HG02588 (cell line): ENCODE results near the gene HPS6.

Experiments used
- ATAC-seq: cut with Tn5 transposase; IDR thresholded peaks from one replicate; pipeline ENCODE4 v1.9.1; 2021; ENCODE audit warnings: mild to moderate bottlenecking, moderate library complexity; ENCODE audit not compliant: unreplicated experiment

Gene HPS6

GRCh38 chr10:102068216-102068615, 3.1 kb downstream of the HPS6 start:
- ATAC-seq, result no peak

DNA sequence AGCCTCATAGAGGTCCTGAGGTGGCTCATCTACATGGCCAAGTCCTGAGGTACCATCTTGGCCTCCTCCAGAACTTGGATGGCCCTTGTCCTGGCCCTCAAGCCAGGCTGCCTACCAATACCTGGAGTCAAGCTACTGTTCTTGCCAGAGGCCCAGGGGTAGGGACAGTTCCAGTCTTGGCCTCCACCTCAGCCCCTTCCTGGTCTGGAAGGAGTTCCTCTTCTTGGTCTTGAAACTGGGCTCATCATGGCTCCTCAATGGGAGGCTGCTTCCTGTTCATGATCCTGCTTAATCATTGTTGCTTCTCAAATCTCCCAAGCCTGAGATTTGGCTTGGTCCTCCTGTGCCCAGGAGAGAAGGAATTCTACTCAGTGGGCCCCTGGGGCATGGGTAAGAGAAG, 3.9 kb downstream of the HPS6 start:
- no peak for ATAC-seq

DNA sequence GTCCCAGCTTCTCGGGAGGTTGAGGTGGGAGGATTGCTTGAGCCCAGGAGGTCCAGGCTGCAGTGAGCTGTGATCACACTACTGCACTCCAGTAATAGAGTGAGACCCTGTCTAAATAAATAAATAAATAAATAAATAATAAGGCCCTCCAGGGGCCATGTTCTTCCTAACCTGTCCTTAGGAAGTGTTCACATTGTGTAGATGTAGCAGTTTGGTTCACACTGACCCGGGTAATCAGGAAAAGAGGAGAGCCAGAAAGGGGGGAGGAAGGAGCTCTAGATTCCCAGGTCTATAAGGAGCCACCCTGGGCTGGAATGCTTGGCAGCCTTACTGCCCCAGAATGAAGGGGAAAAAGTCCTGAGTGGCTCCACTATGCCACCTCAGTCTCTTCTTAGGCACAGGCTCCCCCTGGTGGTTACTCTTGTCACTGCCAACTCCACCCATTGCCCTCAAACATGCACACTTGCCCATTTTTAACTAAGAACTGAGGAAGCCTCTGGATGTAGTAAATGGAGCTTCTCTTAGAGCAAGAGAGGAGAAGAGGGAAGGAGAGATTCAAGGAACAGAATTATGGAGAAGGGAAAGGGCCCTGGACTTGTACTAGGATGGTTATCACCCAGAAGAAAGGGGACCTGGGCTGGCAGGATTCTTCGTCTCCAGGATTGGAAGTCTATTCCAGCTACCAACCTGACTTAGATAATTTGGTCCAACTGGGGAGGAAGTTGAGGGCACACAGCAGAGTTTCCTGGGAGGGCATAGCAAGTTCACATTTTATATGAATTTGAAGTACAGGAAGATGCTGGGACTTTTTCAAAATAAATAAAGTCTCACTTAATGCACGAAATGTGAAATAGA, 7.8 kb downstream of the HPS6 start:
- ATAC-seq, result no peak

DNA sequence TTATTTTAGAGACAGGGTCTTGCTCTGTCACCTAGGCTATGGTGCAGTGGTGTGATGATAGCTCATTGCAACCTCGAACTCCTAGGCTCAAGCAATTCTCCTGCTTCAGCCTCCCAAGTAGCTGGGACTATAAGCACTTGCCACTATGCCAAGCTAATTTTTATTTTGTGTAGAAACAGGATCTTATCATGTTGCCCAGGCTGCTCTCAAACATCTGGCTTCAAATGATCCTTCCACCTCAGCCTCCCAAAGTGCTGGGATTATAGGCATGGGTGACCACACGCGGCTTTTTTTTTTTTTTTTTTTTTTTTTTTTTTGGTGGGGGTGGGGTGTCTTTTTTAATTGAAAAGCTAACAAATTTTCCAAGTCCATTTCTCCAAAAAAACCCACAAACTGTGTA, 18.4 kb downstream of the HPS6 start:
- ATAC-seq, result no peak

DNA sequence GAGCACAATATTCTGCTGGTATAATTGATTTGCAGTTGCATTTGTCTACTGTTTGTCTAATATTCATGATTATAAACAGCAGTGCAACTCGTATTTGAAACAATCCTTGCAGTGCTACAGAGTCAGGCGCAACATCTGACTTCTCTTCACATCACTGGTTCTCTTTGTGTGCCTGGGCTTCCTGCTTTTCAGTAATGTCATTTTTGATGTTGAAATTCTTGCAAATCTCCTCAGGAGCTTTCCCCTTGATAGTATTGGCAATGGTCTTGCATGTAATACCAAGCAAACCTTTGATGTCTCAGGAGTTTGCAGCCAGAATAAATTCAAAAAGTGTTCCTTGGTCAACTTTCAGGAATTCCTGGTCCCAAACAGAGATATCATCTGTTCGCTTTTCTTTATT, 20.2 kb downstream of the HPS6 start:
- no peak for ATAC-seq

GRCh38 chr10:102086196-102086595, 21.0 kb downstream of the HPS6 start:
- ATAC-seq, result no peak

DNA sequence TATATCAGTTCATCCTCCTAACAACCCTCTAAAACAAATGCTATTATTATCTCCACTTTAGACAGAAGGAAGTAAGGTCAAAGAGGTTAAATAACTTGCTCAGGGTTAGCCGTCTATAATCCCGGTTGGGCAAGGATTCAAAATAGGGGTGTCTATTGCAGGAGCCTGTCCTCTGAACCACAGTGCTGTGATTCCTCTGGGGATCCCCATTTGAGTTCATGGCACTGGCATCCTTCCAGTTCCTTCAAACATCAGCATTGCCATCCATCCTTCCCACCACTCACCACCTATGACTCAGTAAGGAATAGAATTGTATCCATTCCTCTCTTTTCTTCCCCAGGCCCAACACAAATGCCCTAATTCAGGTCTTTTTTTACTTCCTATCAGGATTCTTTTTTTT, 25.6 kb downstream of the HPS6 start:
- ATAC-seq, result no peak

- ATAC-seq, result no peak
Observed at GRCh38 chr10:102096449-102096848, 31.3 kb downstream of the HPS6 start.

DNA sequence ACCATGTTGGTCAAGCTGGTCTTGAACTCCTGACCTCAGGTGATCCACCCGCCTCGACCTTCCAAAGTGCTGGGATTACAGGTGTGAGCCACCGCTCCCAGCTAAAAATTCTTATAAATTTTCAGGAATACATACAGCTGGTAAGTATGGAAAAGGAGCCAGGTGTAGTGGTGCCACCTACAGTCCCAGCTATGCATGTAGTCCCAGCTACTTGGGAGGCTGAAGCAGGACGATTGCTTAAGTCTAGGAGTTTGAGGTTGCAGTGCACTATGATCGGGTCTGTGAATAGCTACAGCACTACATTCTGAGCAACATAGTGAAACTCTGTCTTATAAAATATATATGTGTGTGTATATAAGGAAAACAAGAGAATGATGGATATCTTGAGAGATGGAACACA, 36.0 kb downstream of the HPS6 start:
- no peak for ATAC-seq

DNA sequence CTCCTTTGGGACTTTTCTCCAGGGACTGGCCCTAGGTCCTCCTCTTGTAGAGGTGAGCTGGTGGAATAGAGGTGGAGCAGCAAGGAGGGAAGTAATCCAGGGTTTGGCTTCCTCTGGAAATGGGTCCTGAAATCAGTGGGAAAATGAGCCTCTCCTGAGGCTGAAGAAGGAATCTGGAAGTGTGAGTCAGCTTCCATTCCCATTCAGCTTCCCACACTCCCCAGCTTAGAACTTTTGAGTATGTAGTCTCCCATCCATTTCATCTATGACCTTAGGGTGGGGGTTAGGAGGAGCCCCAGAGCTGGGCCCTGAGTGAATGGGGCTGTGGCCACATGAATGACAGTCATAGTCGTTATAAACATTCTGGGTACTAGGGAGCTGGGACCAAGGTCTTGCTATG, 37.3 kb downstream of the HPS6 start:
- ATAC-seq, result no peak

- ATAC-seq, result no peak
Observed at GRCh38 chr10:102106998-102107397, 41.8 kb downstream of the HPS6 start.

- no peak for ATAC-seq
Observed at GRCh38 chr10:102109166-102110116, 44.3 kb downstream of the HPS6 start.

DNA sequence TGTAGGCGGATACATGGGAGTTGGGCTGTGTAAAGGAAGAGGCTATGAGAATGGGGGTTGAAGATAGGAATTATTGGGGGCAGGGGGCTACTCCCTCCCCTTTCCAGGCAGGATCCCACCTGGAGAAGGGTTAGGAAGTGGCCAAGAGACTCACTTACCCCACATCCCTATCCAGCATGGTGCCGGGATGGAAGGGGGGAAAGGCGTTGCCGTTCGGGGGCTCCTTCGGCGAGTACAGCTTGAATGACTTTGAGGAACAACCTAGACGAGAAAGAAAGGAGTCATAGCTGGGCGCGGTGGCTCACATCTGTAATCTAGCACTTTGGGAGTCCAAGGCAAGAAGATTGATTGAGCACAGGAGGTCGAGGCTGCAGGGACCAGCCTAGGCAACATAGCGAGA, 46.1 kb downstream of the HPS6 start:
- ATAC-seq, result no peak

DNA sequence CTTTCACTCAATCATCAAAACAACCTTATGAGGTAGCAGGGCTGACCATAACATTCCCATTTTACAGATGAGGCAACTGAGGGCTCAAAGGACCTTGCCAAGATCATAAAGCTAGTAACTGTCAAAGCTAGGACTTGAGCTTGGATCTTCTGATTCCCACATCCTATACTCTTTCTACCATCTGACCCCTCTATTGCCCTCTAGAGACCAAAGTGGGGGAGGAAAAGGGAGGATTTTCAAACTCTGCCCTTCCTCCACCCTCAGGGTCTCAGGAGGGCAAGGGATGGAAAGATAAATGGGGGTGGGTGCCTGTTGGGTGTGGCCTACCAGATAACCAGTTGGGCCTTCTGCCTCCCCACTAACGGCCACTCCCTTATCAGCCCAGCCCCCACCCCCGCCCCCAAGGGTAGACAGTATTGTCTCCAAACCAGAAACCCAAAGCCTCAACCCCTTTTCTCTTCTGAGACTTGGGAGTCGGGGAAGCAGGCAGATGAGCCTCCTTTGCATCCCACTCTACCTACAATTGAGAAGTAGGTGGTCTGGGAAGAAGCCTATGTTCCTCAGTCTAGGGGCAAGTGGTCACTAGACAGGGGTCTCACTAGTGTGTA, 47.2 kb downstream of the HPS6 start:
- no peak for ATAC-seq

GRCh38 chr10:102113261-102113955, 48.3 kb downstream of the HPS6 start:
- ATAC-seq, result no peak

DNA sequence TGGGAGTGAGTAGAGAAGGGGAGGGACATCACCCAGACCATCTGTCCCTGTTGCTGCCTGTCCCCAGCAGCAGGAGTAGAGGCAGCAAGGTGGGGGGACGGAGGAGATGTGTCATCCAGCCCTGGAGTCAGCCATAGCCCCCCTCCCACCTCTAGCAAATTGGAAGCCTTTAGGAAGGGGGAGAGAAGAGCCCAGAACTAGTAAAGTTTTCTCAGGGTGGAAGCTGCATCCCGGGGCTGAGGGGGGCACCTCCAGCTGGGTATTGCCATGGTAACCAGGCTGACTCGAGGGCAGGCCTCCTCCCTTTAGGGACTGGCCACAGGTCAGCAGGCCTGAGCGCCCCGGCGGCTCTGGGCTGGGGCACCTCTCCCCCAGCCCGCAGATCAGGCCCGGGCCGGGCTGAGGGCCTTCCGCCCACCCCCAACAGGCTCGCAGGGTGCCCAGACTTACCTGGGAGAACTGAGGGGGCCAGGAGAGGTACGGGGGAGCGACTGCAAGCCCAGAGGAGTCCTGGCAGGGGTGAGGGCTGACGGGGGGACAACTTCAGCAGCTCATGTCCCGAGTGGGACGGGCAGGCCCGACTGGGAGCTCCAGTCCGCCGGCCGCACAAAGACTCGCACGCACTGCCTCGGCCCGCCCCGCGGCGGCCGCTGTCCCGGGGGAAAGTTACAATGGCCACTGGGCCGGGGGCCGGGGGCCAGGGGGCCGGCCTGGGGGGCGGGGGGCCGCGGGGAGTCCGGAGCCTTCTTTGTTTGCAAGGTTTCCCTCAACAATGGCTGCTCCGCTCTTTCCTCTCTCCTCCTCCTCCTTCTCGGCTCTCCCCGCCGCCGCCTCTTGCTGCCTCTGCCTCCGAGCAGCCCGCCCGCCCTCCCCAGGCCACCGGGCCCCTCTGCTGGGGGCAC, 49.1 kb downstream of the HPS6 start:
- ATAC-seq, result no peak

DNA sequence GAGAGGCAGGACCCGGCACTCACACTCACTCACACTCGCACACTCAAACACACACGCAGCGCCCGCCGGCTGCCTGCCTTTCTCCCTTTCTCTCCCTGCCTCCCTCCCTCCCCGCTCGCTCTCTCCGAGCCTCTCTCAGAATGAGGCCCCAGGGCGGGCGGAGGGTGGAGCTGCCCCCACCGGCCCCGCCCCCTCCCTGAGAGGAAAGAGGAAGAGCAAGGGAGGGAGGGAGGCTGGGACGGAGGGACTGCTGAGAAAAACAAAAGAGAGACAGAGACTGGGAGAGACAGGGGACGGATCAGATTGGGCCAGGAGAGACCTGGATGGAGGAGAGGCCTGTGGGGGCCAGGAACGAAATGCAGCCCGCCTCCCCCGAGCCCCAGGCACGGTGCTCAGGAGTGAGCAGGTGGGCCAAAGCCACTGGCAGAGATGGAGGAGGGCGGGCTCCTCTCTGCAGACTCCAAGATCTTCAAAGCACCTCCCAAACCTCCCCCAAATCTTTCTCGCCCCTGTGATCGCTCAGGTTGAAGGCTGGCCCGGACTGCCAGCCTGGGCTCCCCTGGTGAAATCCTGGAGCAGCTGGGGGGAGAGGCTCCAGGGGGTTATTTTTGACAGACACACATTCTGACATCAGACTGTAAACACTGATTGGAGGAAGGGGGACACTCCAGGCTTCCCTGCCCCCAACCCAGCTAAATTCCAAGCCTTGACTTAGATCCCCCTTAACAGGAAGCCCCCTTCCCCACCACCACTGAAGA, 49.9 kb downstream of the HPS6 start:
- peak; percentile 70 for ATAC-seq

- ATAC-seq, result no peak
Observed at GRCh38 chr10:102115775-102116174, 50.6 kb downstream of the HPS6 start.

DNA sequence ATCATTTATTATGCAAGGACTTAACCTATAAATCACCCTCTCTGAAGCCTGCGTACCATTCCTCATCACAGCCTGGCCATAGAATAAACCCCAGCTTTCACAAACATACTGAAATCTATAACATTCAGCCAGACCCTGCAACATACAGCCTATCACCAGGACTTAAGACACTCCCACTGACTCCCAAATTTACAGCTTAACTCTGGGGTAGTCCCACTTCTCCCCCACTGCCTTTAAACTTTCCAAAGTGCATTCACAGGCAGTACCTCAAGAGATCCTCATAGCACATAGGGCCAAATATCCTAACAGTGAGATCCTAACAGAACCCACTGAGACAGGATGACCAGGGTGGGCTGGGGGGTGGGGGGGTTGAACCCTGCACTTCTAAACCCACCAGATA, 51.5 kb downstream of the HPS6 start:
- no peak for ATAC-seq
